Activated T-cell treated with anti-CD3 and anti-CD28 coated beads, Interleukin-2, amount 50 U/mL, for 24 hours (primary cell): ENCODE results near the gene GNGT1.
"Not testable (repeated sequence)": the region's sequence is repeated elsewhere in the genome, so short reads cannot be mapped to it uniquely, and the experiment has no call there.

Experiments used
- DNase-seq: peaks from one replicate; pipeline ENCODE4 v3.0.0-alpha.2; 2020
- H3K27ac Mint-ChIP-seq: 2 replicates; pipeline ENCODE4 v1.8.0; 2020; ENCODE audit warnings: mild to moderate bottlenecking, mixed read lengths
- H3K27me3 Mint-ChIP-seq: 2 replicates; pipeline ENCODE4 v1.8.0; 2020; ENCODE audit warnings: mixed read lengths
- H3K36me3 Mint-ChIP-seq: 2 replicates; pipeline ENCODE4 v1.8.0; 2020; ENCODE audit warnings: low read depth, mixed read lengths
- H3K4me1 Mint-ChIP-seq: 2 replicates; pipeline ENCODE4 v1.8.0; 2020; ENCODE audit warnings: low read depth, mixed read lengths
- H3K4me3 Mint-ChIP-seq: 2 replicates; pipeline ENCODE4 v1.8.0; 2020; ENCODE audit warnings: mild to moderate bottlenecking, moderate library complexity, mixed read lengths
- H3K9me3 Mint-ChIP-seq: 2 replicates; pipeline ENCODE4 v1.8.0; 2020; ENCODE audit warnings: mixed read lengths

Gene GNGT1

GRCh38 chr7:93890464-93891068 is 15.8 kb upstream of the GNGT1 start, which contains the start of gene TFPI2:
TSS of gene TFPI2 (minus strand) at chr7:93890753. CDS start at chr7:93890678, 75 bp downstream.
- Mint-ChIP-seq H3K27ac (no peak within 1 kb of the TSS), H3K4me1 (peaks cover 11% of the 10 kb centered on the region), H3K9me3 (no peaks in the 10 kb centered on the region), H3K36me3 (no peaks in the 10 kb centered on the region), H3K27me3 (peaks cover 63% of the 10 kb centered on the region), H3K4me3 (peak within 1 kb of the TSS; percentile 64)
- peak; percentile 32 for DNase-seq

DNA sequence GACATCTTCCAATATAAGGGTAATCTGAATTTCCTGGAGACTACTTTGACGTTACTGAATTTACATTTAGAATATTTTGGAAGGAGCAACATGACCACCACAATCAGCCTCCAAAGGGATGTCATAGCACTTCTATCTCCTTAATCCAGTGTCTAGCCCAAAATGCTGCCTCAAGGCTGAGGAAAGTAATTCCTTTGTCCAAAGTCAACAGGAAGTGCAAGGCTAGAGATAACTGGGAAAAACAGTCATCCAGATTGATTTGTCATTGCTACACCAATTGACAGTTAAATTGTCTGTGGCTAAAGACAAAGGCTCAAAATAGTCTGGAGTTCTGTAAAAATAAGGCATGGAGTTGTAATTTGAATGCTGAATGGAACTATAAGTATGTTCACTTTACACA is 11.9 kb upstream of the GNGT1 start:
- Mint-ChIP-seq H3K4me1 (peaks cover 11% of the 10 kb centered on the region), H3K36me3 (no peaks in the 10 kb centered on the region), H3K27me3 (peaks cover 53% of the 10 kb centered on the region), H3K9me3 (no peaks in the 10 kb centered on the region), H3K27ac (no peak overlapping the region), H3K4me3 (no peak overlapping the region)
- no peak for DNase-seq

DNA sequence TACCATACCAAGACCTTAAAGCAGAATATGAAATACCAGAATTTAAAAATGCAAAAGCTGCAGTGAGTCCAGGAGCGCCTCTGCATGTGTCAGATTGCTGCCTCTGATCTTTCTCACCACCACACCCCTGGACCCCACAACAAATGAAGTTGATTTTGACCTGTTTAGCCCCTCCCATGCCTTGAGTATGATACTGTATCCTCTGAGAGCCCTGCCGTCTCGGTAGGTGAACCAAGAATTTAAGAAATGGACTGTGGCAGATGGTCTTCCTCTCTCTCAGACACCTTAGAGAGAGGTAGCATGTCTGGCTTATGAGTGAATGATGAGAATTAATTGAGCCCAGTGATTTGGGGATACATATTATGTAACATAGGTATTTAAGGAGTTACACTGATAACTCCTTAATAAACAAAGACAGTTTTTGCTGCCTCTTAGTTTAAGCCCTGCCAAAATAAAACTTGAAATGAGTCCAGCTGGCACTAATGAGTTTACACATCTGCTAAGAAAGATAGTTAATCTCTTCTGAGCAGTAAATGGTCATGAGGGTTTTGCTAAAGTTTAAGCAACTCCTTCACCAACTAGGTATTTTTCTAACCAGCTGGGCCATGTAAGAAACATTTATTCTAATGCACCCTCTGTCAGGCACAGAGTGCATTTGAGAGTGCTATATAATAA is 11.3 kb upstream of the GNGT1 start:
- Mint-ChIP-seq H3K36me3 (no peaks in the 10 kb centered on the region), H3K4me1 (peaks cover 4% of the 10 kb centered on the region), H3K9me3 (no peaks in the 10 kb centered on the region), H3K4me3 (no peak overlapping the region), H3K27ac (no peak overlapping the region), H3K27me3 (peaks cover 50% of the 10 kb centered on the region)
- no peak for DNase-seq

DNA sequence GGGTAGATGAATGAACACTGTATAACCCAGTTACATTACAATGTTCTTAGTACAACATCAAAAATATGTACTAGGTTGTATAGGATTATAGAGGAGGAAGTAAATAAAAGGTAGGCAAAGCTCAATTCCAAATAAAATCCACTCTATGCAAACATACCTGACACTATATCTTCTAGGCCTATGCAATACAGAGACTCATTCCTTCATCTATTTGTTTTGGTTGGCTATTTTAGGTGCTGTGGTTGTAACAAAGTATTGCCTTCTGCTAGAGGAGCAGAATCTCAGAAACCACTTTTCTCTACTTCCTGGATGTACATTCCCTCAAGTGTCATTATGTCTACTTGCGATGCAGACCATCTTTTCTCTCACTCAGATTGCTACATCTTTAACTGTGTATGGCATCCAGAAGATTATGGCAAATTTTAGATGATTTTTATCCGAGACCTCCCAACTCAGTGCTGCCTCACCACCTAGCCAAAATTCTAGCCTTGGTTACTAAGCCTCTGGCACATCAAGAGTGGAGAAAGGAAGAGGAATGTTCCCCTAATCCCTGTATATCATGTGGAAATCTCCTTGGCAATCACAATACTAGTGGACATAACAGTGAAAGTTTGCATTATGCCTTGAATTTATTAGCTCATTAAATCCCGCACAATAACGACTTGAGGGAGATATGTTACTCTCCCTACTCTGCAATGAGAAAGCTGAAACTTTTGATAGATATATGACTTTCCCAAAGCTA is 10.3 kb upstream of the GNGT1 start:
- H3K4me1 Mint-ChIP-seq, result no peaks in the 10 kb centered on the region
- H3K27ac Mint-ChIP-seq, result no peak overlapping the region
- no peak for DNase-seq
- H3K27me3 Mint-ChIP-seq, result peaks cover 44% of the 10 kb centered on the region
- H3K36me3 Mint-ChIP-seq, result no peaks in the 10 kb centered on the region
- H3K9me3 Mint-ChIP-seq, result no peaks in the 10 kb centered on the region
- no peak overlapping the region for H3K4me3 Mint-ChIP-seq

GRCh38 chr7:93897680-93898079 is 8.7 kb upstream of the GNGT1 start:
- H3K27ac Mint-ChIP-seq, result no peak overlapping the region
- no peaks in the 10 kb centered on the region for H3K36me3 Mint-ChIP-seq
- H3K9me3 Mint-ChIP-seq, result no peaks in the 10 kb centered on the region
- peaks cover 35% of the 10 kb centered on the region for H3K27me3 Mint-ChIP-seq
- no peak overlapping the region for H3K4me3 Mint-ChIP-seq
- H3K4me1 Mint-ChIP-seq, result no peaks in the 10 kb centered on the region
- no peak for DNase-seq

GRCh38 chr7:93902777-93903423 is 3.5 kb upstream of the GNGT1 start:
- no peaks in the 10 kb centered on the region for H3K36me3 Mint-ChIP-seq
- no peaks in the 10 kb centered on the region for H3K9me3 Mint-ChIP-seq
- no peak overlapping the region for H3K27ac Mint-ChIP-seq
- DNase-seq, result no peak
- no peaks in the 10 kb centered on the region for H3K4me1 Mint-ChIP-seq
- H3K4me3 Mint-ChIP-seq, result no peak overlapping the region
- peaks cover 19% of the 10 kb centered on the region for H3K27me3 Mint-ChIP-seq

- no peak for DNase-seq
- no peak overlapping the region for H3K4me3 Mint-ChIP-seq
- H3K9me3 Mint-ChIP-seq, result no peaks in the 10 kb centered on the region
- H3K27me3 Mint-ChIP-seq, result peaks cover 17% of the 10 kb centered on the region
- H3K4me1 Mint-ChIP-seq, result no peaks in the 10 kb centered on the region
- H3K27ac Mint-ChIP-seq, result no peak overlapping the region
- no peaks in the 10 kb centered on the region for H3K36me3 Mint-ChIP-seq
Measured at GRCh38 chr7:93910076-93910994, 4.0 kb downstream of the GNGT1 start.

DNA sequence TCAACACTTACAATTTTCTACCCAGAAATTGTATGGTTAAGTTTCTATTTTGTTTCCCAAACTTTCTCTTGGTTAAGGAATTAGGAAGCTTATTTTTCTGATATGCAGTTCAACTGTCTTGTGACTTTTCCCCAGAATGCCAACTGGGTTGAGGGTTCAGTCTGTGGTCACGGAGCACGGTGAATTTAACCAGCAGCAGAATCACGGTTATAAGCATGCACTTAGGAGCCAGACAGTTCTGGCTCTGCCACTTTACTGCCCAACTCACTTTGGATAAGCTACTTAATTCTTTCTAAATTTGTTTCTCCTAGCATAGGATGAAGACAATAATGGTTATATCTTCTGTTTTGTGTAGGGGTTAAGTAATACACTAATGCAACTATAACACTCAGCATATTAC is 4.9 kb downstream of the GNGT1 start:
- not testable (repeated sequence) for H3K36me3 Mint-ChIP-seq, H3K9me3 Mint-ChIP-seq, H3K4me1 Mint-ChIP-seq, H3K27ac Mint-ChIP-seq, H3K4me3 Mint-ChIP-seq, DNase-seq
- H3K27me3 Mint-ChIP-seq, result peaks cover 17% of the 10 kb centered on the region

- not testable (repeated sequence) for H3K4me1 Mint-ChIP-seq, H3K9me3 Mint-ChIP-seq, H3K36me3 Mint-ChIP-seq, H3K27ac Mint-ChIP-seq, H3K4me3 Mint-ChIP-seq, DNase-seq
- H3K27me3 Mint-ChIP-seq, result peaks cover 21% of the 10 kb centered on the region
Measured at GRCh38 chr7:93911661-93912060, 5.3 kb downstream of the GNGT1 start.

GRCh38 chr7:93913197-93913596 is 6.8 kb downstream of the GNGT1 start:
- no peak overlapping the region for H3K27ac Mint-ChIP-seq
- peaks cover 24% of the 10 kb centered on the region for H3K27me3 Mint-ChIP-seq
- H3K4me3 Mint-ChIP-seq, result no peak overlapping the region
- H3K9me3 Mint-ChIP-seq, result no peaks in the 10 kb centered on the region
- no peaks in the 10 kb centered on the region for H3K36me3 Mint-ChIP-seq
- no peaks in the 10 kb centered on the region for H3K4me1 Mint-ChIP-seq
- no peak for DNase-seq

DNA sequence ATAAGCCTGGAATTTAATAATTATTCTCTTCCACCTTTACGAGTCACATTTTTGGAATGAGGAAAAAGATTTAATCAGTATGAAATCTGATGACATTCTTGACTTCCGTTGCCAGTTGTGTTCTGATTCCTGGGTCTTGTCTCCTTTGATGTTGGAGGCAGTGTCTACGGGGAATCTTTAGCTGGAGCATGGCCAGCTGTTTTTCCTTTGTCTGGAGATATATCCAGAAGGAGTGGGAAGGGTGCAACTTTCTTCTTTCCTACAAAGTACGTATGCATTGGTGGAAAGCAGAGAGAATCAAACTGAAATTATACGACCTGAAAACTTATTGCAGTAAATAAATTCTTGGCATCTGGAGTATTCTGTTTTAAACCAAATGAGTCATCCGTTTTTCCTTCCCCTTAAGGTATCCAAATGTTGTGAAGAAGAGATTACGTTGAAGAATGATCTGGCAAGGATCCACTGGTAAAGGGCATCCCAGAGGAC is 8.3 kb downstream of the GNGT1 start:
- Mint-ChIP-seq H3K4me3 (no peak overlapping the region), H3K9me3 (no peaks in the 10 kb centered on the region), H3K36me3 (no peaks in the 10 kb centered on the region), H3K27ac (no peak overlapping the region), H3K27me3 (peaks cover 23% of the 10 kb centered on the region), H3K4me1 (no peaks in the 10 kb centered on the region)
- no peak for DNase-seq

DNA sequence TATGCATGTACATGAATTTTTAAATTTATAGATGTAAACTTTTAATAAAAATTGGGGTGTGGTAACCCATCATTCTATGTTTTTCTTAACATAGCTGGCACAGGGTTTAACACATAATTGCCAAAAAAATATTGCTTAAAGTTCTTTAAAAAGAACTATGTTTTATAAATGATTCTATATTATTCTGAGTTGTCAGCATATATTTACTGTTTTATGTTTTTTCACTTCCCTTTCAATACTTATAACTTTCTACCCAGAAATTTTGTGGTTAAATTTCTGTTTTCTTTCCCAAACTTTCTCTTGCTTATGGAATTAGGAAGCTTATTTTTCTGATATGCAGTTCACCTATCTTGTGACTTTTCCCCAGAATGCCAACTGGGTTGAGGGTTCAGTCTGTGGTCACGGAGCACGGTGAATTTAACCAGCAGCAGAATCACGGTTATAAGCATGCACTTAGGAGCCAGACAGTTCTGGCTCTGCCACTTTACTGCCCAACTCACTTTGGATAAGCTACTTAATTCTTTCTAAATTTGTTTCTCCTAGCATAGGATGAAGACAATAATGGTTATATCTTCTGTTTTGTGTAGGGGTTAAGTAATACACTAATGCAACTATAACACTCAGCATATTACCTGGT is 9.0 kb downstream of the GNGT1 start:
- not testable (repeated sequence) for H3K9me3 Mint-ChIP-seq, H3K27ac Mint-ChIP-seq, H3K4me1 Mint-ChIP-seq, H3K36me3 Mint-ChIP-seq, H3K4me3 Mint-ChIP-seq, DNase-seq
- H3K27me3 Mint-ChIP-seq, result peaks cover 25% of the 10 kb centered on the region

GRCh38 chr7:93915888-93916287 is 9.5 kb downstream of the GNGT1 start:
- not testable (repeated sequence) for H3K9me3 Mint-ChIP-seq, H3K27ac Mint-ChIP-seq, H3K4me1 Mint-ChIP-seq, DNase-seq, H3K4me3 Mint-ChIP-seq, H3K36me3 Mint-ChIP-seq
- H3K27me3 Mint-ChIP-seq, result peaks cover 30% of the 10 kb centered on the region
